AG08396 (cell line): Measurements from ENCODE around the gene PSMA2.

ENCODE experiments used
- DNase-seq: peaks from one replicate; pipeline ENCODE4 v3.0.0; 2012; ENCODE audit warnings: low spot score, mixed read lengths

The PSMA2 gene

GRCh38 chr7:42931834-42932651, at the start of gene PSMA2, which contains the start of gene MRPL32:
Gene PSMA2 (minus strand): TSS chr7:42932174. CDS start chr7:42932158, 16 bp downstream.
Gene MRPL32 (plus strand): TSS chr7:42932376. CDS start chr7:42932387, 11 bp downstream.
- DNase-seq, result peak; percentile 96

GRCh38 chr7:42981601-42982000, 49.6 kb upstream of the PSMA2 start:
- DNase-seq, result no peak

- DNase-seq, result no peak
These were observed 48.5 kb upstream of the PSMA2 start for GRCh38 chr7:42980514-42980913.

GRCh38 chr7:42980084-42980483, 48.1 kb upstream of the PSMA2 start:
- no peak for DNase-seq

GRCh38 chr7:42978496-42978895, 46.5 kb upstream of the PSMA2 start:
- DNase-seq, result no peak

GRCh38 chr7:42976371-42976770, 44.4 kb upstream of the PSMA2 start:
- DNase-seq, result no peak

- DNase-seq, result peak; percentile 73
These were observed 40.9 kb upstream of the PSMA2 start for GRCh38 chr7:42972699-42973500.

GRCh38 chr7:42967391-42967790, 35.4 kb upstream of the PSMA2 start:
- DNase-seq, result no peak

GRCh38 chr7:42964849-42965805, 33.2 kb upstream of the PSMA2 start:
- DNase-seq, result no peak

GRCh38 chr7:42964293-42964692, 32.3 kb upstream of the PSMA2 start:
- DNase-seq, result no peak

GRCh38 chr7:42961170-42961569, 29.2 kb upstream of the PSMA2 start:
- no peak for DNase-seq

GRCh38 chr7:42960762-42961161, 28.8 kb upstream of the PSMA2 start:
- no peak for DNase-seq

GRCh38 chr7:42959549-42959948, 27.6 kb upstream of the PSMA2 start:
- no peak for DNase-seq

- no peak for DNase-seq
These were observed 24.1 kb upstream of the PSMA2 start for GRCh38 chr7:42956062-42956461.

- no peak for DNase-seq
These were observed 22.0 kb upstream of the PSMA2 start for GRCh38 chr7:42953994-42954393.

- DNase-seq, result no peak
These were observed 20.4 kb upstream of the PSMA2 start for GRCh38 chr7:42952328-42952727.

- no peak for DNase-seq
These were observed 18.4 kb upstream of the PSMA2 start for GRCh38 chr7:42950417-42950816.

- no peak for DNase-seq
These were observed 15.5 kb upstream of the PSMA2 start for GRCh38 chr7:42947521-42947920.

GRCh38 chr7:42946627-42946950, 14.6 kb upstream of the PSMA2 start:
- no peak for DNase-seq

GRCh38 chr7:42945821-42946626, 14.1 kb upstream of the PSMA2 start:
- DNase-seq, result peak; percentile 25
